ENCODE results near the gene TXNRD3.

The TXNRD3 gene

DNA sequence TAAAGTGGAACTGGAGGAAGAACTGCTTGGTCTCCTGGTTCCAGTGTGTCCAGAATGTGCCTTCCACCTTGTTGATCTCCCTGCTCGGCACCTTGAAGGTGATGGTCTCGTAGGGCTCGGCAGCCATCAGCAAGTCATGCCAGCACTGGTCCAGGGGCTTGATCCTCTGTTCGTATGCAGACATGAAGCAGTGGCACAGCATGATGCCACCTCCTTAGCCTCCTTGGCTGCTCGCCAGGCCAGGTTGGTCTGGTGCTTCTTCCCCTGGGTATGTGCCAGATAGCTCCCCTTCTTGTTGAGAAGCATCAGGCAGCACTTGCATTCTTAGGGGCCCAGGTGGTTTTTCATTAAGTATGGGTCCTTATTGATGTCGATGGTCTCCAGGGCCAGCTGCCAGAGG lies 17.8 kb upstream of the TXNRD3 start:
- no peak for DNase-seq (ENCODE audit: low read depth in 2 of 2, low spot score in 1 of 2)

DNA sequence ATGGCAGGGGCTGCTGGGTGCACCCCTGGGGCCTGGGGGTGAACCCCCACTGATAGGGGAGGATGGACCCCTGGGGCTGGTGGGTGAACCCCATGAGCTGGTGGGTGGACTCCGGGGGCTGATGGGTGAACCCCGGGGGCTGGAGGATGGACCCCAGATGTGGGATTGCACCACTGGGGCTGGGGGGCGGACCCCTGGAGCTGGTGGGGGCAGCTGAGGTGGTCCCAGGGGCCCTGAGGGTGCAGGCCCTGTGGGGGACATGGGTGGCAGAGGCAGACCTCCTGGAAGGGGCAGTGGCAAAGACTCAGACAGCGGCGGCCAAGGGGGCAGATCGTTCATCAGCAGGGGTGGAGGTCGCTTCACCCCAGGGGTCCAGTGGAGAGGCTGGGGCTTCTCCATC lies 17.4 kb upstream of the TXNRD3 start:
- DNase-seq (ENCODE audit: low read depth in 2 of 2, low spot score in 1 of 2), result no peak

DNA sequence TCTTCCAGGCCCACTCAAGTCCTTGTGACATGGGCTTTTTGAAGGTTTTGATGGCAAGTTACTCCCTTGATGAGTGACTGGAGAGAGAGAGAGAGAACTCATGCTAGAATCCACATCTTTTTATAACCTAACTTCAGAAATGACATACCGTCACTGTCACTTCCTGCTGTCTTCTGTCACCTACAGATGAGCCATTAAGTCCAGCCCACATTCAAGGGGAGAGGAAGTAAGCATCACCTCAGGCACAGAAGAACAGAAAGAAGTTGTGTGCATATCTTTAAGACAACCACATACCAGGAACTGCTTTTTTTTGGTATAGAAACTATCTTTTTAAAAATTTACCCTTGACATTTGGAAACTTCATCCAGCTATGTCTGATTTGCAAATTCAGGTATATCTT lies 16.6 kb upstream of the TXNRD3 start:
- no peak for DNase-seq (ENCODE audit: low read depth in 2 of 2, low spot score in 1 of 2)

DNA sequence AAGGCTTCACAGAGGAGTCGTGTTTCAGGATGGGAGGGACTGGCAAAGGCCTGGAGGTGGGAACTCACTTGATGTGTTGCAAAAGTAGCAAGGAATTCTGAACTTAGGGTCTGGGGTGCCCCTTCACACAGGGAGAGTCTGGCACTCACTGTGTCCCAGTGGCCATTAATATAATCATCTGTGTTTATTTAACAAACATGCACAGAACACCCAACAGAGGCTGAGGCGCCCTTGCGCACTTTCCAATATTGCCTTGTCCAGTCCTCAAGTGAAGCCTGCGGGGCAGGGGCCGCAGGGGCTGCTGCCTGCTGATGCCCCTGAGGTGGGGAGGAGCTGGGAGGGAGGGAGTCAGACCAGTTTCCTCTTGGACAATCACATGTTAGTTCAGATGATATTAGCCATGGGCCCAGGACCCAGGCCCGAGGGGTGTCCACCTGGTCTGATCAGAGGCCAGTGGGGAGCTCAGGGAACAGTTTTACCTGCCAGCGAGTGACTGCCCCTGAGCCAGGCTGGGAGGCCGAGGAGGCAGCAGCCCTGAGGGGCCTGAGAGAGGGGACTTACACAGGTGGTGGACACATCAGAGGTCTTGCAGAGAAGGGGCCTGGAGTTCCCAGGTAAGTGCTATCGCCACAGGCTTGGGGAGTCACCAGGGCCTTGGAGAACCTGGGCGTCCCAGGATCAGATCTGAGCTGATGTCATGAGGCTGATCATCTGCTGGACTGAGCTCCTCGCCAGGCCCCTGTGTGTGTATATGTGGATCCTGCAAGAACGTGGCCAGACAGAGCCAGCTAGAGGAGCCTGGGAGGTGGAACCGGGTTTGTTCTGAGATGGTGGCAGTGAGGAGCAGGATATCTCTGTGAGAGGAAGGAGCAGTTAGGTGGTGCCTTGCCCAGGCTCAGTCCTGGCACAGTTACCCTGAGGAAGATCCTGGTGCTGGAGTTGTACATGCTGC lies 13.8 kb upstream of the TXNRD3 start:
- no peak for DNase-seq (ENCODE audit: low read depth in 2 of 2, low spot score in 1 of 2)

DNA sequence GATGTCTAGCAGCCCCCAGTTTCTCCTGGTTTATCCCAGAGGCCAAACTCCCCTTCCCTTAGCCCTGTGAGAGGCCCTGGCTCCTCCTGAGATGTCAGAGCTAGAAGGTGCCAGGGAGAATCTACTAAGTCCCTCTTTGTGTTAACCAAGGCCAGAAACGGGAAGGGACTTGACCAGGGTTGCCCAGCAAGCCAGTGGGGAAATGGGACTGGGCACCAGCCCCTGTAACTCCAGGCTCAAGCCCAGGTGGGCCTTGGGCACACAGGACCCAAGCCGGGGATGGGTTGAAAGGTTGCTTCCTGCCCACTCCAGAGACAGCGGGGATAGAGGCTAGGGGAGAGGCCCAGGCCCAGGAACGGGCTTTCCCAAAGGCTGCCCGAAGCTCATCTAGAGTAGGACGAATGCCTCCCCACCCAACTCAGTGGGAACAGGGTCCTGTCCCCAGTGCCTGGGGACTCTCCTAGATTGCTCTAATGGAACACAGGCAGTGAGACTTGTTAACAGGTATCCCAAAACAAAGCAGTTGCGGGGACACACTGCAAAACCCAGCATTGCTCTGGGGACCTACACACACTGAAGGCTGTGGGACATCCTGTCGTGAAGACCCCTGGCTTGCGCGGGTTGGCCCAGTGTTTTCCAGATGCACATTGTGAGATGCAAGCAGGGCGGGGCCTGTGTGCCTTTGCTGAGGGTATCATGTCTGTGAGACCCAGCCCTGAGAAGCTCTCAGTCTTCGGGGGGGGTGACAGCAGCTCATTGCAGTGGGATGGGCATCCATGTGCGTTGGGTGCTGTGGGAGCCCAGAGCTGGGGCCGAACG lies 12.9 kb upstream of the TXNRD3 start:
- no peak for DNase-seq (ENCODE audit: low read depth in 2 of 2, low spot score in 1 of 2)

DNA sequence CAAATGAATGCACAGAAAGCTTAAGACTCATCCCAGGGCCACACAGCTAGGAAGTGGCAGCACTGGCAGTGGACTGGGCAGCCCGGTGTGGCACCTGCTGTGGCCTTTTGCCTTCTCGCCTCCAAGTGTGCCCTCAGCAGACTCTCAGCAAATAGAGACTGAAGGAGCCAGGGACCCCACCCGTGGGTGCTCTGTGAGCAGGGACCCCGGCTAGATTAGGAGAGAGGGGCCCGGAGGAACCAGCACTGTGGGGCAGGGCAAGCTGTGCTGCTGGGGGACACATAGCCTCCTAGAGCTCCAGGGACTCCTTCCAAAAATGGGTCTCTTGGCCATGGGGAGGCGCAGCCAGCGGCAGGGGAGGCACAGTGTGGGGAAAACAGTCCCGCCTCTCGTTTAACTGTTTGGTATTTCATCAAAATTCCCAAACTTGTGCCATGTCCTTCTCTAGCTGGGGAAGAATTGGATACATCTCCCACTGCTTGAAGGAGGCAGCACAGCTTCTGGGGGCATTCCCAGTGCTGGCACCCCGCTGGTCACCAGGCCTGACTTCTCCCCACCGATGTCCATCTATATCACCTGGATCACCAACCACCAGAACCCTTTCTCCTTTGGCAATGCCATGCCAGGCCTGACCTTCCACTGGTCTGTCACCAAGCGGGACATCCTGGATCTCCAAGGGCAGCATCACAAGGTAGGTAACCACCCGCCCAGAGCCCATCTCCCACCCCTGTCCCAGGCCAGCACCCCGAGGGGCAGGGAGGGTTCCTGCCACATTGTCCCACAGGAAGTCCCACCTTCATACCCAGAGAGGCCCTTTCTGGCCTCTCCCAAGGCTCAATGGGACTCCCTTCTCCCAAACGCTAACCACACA lies 12.0 kb upstream of the TXNRD3 start:
- DNase-seq (ENCODE audit: low read depth in 2 of 2, low spot score in 1 of 2), result no peak

DNA sequence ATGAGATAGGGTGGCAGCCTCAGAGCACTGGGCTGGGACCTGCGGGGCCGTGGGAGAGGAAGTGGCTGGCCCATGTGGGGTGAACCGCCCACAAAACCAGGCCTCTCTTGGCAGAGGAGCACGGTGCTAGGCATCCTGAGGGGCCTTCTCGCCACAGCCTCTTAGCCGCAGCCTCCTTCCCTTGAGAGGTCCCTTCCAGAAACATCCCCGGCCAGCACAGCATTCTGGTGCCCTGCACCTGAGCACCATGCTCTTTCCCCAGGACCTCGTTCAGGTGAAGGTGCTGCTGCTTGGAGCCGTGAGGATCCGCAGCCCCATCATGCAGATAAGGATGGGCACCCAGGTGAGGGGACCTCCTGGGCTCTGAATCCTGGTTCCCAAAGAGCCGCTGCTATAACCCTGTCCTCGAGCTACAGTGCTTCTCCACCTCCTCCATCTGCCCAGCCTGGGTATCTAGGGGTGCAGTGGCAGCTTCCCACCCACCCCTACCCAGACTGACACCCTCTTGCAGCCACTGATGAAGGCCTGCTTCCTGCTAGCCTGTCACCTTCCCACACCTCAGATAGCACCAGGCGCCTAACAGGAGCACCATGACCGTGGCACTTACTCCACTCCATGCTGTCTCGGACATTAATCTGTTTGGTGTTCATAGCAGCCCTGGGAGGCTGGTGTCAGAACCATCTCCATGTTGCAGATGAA lies 11.2 kb upstream of the TXNRD3 start:
- no peak for DNase-seq (ENCODE audit: low read depth in 2 of 2, low spot score in 1 of 2)

DNA sequence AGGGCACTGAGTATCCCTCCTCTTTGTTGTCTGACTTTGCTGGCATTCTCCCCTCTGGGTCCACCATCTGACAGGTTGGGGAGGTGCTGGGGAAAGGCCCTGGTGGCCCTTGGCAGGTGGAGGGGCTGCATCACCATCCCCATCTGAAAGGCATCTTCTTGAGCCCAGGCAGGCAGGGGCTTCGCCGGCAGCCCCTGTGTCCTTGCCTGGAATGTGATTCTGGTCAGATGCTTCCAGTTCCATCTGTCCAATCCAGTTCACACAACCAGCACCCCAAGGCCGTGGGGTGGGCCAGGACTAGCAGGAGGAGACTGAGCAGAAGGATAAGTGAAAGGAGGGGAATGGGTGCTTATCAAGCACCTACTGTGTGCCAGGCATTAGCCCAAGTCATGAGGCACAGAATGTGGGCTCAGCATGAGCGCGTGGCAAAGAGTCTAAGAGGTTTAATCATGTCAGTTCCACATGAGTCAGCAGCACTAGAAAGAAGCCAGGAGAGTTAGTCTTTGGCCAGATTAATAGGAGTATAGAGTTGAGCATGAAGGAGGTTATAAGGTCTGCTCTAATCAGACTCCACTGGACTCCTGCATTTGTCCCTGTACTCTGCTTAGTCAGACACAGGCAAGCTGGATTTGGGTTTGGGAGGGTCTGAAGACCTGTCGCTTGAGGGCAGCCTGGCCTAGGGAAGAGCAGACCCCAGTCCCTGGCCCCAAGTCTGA lies 10.5 kb upstream of the TXNRD3 start:
- no peak for DNase-seq (ENCODE audit: low read depth in 2 of 2, low spot score in 1 of 2)

DNA sequence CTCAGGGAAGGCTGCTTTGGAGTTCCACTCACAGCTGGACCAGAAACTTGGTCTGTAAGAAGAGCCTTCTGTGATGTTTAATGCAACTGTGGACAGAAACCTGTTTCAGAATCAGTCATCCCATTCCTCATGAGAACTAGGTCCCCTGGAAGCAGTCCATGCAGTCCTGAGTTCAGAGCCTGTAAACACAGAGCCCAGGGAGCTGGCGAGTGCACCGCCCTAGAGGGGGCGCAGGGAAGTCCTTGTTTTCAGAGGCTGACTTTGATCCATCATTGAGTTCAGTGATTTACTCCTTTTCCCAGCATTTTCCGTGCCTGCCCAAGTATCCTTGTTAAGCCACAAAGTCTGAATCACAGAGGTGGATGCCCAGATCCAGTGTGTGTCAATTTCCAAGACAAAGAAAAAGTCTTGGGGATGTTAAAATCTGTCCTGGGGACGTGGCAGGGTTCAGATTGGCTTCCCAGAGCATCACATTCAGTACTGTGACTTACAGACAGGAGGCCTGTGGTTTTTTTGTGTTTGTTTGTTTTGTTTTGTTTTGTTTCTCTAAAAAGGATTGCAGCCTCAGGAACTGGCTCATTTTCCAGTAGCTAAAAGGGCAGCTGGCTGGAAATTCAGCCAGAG lies 9.8 kb upstream of the TXNRD3 start:
- no peak for DNase-seq (ENCODE audit: low read depth in 2 of 2, low spot score in 1 of 2)

DNA sequence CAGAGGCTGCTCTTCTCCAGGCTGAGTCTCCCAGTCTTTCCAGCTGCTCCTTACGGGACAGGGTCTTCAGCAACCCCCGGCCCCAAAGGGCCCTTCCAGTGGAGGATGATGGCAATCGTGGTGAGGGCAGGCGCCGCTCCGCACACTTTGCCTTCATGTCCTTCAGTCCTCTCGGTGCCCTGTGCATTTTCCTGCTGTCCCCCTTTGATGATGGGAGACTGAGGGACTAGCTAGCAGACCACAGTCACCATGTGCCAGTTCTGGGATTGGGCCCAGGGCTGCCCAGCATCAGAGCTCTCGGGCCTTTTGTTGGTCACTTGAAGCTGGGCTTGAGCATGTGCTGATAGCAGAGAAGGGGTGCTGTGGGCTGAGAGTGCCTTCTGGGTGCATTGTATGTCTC lies 8.8 kb upstream of the TXNRD3 start:
- no peak for DNase-seq (ENCODE audit: low read depth in 2 of 2, low spot score in 1 of 2)

DNA sequence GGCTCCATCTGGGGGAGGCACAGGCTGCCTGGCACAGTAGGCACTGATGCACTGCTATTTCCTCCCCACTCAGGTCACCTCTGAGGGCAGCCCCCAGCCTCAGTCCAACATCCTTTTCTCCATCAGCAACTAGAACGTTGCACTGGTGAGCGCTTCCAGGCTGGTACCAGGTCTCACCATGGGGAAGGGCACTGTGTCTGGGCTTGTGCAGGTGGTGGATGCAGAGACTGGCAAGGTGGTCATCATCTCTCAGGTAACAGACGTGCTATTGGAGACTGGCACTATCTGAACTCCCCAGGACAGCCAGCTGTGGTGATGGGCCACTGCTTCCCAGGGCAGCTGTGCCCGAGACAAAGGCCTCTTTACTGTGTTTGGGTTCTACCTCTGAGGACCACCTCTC lies 8.3 kb upstream of the TXNRD3 start:
- no peak for DNase-seq (ENCODE audit: low read depth in 2 of 2, low spot score in 1 of 2)

DNA sequence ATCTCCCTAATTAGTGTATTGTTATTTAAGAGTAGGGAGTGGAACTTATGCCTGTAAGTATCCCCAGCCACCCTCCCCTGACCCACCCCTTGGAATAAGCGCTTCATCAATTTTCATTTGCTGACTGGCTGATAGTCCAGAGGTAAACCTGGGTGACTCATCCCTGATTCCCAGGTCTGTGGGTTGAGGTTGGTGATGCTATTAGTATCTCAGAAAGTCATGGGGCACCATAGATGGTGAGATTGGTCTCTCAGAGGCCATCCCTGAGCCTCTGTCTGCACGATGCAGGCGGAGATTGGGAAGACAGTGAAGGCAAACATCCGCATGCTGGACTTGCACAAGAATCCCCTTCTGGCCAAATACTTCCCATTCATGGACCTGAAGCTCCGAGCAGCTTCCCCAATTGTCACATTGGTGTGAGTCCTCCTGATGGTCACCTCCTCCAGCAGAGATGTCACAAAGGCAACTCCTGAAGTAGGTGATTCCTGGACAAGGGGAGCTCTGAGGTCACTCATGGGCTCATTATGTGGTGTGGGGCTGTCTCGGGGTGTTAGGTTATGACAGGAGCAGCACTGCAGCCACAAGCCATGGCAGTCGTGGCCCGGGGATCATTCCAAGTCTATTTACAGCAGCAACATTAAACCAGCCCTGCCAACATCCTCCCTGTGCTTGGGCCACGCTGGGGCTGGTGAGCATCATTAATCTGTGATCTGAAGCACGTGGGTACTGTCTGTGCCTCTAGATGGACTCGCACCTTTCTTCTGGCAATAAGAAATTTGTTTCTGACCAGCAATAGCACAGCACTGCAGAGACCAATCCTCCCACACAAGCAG lies 6.8 kb upstream of the TXNRD3 start:
- no peak for DNase-seq (ENCODE audit: low read depth in 2 of 2, low spot score in 1 of 2)

DNA sequence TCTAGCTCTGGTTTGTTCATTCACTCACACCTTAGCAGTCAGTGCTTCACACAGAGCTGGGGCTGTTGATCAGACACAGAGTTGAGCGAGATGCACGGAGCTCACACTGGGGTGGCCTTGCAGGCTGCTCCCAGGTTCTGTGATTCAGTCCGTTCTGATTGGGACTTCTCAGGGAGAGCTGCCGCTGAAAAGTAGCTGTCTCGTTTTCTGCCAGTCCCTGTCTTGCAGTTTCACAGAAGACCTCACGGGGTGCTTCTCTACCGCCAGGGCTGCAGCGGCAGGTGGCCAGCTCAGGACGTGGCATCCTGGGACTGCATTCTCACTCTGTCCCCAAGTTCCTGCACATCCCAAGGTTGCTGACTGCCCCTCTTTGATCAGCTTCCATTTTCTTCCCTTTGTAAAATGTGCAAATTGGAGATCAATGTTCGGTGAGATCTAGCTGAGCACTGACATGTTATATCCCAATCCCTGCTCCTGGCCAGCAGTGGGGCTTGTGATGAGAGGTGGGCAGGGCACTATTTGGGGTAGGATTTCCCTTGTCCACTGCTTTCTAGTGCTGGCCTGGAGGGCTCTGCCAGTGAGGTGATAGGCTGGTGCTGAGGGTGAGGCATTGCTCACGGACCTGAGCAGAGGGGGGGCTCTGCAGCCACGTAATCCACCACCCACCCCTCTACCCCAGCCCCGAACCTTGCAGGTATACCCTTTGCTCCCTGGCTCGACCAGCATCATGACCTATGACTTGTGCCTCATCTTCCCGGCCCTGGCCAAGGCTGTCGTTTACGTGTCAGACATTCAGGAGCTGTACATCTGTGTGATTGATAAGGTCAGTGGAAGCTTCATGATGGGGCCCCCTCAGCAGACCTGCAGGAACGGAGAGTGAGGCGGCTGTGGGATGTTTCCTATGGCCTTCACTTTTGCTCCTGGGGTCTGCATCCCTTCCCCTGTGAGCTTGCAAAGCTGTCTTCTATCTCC lies 5.3 kb upstream of the TXNRD3 start:
- DNase-seq (ENCODE audit: low read depth in 2 of 2, low spot score in 1 of 2), result no peak

DNA sequence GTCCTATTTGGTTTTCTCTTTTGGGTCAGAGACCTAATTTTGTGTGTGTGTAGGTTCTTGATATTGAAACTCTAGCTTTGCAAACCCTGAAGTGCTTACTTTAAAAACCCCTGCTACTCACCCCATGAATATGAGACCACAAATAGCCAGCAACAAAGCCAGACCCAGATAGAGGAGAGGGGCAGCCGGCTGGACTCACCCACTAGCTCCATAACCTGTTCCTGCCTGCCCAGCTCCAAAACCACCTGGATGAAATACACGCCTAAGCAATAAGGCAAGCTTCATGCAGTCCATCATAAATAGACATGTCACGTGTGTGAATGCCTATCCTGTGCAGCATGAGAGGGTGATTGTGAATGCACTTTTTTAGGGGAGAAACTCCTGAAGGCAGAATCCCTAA lies 3.7 kb upstream of the TXNRD3 start:
- no peak for DNase-seq (ENCODE audit: low read depth in 2 of 2, low spot score in 1 of 2)

DNA sequence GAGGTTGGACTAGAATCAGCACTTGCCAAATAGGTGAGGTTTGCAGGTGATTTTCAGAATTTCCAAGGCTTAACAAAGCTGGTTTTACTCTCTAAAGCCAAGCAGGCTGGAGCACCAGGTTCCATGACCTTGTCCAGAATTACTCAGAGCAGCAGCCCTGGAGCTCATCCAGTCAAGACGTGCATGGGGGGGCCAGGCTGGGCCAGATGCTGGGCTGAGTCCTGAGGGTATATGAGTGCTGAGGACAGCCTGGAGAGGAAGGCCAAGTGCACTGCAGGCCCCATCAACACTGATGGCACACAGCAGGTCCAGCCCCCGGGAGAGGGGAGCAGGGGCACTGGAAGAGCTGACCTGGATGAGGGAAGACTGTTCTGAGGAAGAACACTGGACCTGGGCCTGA lies 3.0 kb upstream of the TXNRD3 start:
- DNase-seq (ENCODE audit: low read depth in 2 of 2, low spot score in 1 of 2), result no peak

DNA sequence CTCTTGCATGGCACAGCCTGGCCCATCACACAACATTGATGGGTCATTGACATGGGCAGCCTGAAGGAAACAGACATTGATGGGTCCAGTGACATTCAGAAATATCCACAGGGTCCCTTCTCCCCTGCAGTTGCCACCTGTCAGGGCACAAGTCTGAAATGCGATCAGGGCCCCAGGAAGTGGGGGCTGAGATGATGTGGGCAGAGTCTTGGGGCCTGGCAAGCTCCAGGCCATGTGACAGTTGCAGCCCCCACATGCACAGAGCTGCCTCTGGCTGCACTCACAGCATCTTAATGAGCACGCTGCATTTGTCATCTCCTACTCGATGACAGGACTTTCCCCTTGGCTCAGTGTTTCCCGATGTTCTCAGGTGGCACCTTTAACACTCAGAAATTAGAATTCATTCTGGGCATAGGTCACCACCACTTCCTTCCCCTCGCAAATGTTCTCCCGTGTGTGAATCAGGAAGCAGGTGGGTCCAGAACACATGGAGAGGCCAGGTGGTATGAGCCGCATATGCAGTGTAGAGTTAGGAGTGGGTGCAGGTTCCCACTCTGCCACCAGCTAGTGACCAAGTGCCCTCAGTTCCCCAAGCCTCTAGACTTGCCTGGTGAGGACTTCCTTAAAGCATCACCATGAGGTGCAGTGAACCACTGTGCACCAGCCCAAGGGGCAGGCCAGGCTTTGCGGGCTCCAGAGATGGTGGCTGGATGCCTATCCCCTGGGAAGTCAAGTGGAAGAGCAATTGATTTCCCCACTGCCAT lies 1.6 kb upstream of the TXNRD3 start:
- DNase-seq (ENCODE audit: low read depth in 2 of 2, low spot score in 1 of 2), result no peak

DNA sequence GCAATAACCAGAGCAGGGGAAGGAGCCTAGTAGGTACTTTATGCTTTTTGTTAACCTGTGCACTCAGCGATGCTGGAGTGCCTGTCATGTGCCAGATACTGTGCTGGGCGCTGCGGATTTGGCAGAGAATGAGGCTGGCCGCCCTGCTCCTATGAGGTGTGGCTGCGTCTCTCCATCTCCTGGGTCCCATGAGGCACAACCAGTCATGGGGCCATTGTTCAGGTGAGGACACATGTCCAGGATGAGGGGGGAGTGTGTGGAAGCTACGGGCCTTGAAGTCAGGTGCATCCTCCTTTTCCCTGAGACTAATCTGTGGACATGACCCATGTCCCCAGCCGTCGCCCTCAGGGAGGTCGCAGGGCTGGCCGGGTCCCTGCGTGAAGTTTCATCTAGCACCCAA lies 963 bp upstream of the TXNRD3 start:
- DNase-seq (ENCODE audit: low read depth in 2 of 2, low spot score in 1 of 2), result no peak

All from stimulated activated CD8-positive, alpha-beta memory T cell treated with anti-CD3 and anti-CD28 coated beads, Interleukin-4, amount 100 ng/mL, for 4 hours (primary cell).